G401.6 (cell line): ENCODE results near the gene OR6B1.

Source experiments
- FAIRE-seq: peaks from 2 replicates; lab custom pipeline; 2012; peaks lifted over from hg19 to GRCh38; lab: Jason Lieb, UNC

The OR6B1 gene

GRCh38 chr7:144000020-144000419 is at the start of gene OR6B1:
Gene OR6B1 (plus strand): TSS chr7:144000320. CDS start chr7:144003997, 3,677 bp downstream.
- no peak for FAIRE-seq

DNA sequence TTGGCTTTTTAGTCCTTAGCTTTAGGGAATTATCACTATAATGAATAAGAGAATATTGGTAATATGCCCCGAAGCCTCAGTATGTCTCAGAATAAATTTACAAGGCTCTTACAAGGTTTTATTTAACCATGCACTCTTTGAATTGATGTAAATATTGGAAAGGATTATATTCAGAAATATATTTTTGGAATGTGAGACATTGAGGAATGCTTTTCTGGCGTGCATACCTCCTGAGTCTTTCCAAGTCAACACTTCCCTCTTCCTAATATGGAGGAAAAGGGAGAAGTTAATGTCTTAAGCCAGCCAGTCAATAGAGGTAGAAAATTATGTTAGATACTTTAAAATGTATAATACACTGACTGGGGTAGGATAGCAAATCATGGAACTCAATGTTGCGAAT is 46.7 kb upstream of the OR6B1 start:
- no peak for FAIRE-seq

- no peak for FAIRE-seq
Observed at GRCh38 chr7:143954135-143954534, 46.0 kb upstream of the OR6B1 start.

DNA sequence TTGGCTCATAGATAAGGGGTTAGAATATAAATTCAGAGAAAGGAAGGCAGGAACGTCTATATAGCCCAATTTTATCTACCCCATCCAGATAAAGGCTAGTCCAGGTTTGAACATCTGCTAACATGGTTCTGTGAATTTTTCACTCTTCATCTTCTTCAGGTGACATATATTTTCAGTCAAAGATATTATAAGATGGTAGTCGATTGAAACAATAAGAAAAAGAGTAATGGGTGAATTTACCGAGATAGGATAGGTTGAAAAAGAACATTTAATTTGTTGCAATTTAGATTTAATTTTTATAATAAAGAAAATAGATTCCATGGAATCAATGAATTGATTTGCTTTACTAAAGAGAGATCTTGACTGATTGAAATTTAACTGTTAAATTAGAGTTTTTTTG is 45.6 kb upstream of the OR6B1 start, which contains the start of gene OR2F1:
Gene OR2F1 (plus strand): TSS at position 301 of the 400 bp plus-strand sequence. CDS start 5,127 bp downstream, outside the sequence.
- FAIRE-seq, result no peak

- FAIRE-seq, result no peak
Observed at GRCh38 chr7:143958781-143959180, 41.3 kb upstream of the OR6B1 start.

DNA sequence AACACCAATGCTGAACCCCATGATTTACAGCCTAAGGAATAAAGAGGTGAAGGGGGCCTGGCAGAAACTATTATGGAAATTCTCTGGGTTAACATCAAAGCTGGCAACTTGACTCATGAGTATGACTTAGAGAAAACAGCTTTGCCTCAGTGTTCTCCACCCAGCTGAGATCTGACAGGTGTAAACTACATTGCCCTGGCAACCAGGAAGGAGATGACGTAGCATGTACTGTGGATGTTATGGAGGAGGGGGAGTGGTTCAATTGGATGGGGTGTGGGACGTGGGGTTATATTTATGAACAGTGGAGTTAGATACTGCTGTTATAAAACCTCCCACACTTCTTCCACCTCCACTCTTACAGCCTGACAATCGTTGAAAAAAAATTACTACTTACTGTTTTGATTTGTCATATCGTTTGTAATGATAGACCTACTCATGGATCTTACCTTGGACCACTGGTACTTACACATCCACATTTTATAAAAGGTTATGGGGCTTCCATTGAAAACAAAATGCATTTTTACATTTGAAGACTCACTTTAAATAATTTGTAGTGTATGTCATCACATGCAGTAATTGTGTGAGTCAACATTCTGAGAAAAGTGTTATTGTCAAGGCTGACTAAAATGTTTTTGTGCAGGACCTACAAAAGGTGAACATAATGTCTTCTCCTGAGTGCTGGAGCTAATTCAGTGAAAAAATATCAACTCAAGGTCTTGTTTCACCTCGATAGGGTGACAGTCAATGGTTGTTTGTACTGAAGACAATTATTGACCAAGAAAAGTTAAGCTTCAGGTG is 39.1 kb upstream of the OR6B1 start:
- FAIRE-seq, result no peak

DNA sequence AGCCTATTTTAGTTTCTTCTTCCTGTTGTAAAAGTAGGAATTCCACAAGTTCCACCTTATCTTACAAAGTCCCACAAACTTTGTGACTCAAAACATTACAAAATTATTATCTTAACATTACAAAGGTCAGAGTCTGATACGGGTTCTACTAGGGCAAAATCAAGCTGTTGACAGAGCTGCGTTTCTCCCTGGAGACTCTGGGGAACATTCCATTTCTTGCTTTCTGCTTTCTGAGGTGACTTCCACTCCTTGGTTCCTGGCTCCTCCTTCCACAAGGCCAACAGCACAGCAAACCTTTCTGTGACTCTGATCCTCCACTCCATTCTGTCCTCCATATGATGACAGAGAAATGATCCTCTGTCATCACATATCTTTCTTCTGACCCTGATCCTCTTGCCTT is 34.8 kb upstream of the OR6B1 start:
- no peak for FAIRE-seq

- no peak for FAIRE-seq
Observed at GRCh38 chr7:143967398-143967797, 32.7 kb upstream of the OR6B1 start.

DNA sequence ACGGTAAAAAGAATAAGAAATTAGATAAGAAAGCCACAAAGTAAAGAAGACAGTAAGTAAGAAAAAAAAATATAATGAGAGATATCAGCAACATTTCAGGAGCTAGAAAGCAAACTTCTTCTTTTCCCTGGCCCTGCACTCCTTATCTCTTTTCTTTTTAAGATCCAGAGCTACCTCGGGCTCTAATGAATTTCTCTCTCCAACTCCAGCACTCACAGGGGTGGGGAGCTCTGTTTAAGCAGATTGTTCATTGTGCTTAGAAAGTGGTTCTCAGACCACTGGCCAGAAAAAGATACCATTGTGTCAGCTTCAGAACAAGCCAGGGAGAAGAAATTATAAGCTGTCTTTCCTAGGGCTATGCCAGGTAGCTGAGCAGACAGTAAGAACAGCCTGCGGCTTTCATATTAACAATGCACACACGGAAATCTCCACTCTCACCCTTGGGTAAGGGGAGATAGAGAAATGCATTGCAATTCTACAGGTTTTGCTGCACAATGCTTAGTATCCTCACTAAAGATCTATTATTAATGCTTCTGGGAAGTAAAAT is 26.2 kb upstream of the OR6B1 start:
- no peak for FAIRE-seq

- FAIRE-seq, result no peak
Observed at GRCh38 chr7:143974459-143974858, 25.7 kb upstream of the OR6B1 start.

GRCh38 chr7:143975617-143976016 is 24.5 kb upstream of the OR6B1 start:
- FAIRE-seq, result no peak

DNA sequence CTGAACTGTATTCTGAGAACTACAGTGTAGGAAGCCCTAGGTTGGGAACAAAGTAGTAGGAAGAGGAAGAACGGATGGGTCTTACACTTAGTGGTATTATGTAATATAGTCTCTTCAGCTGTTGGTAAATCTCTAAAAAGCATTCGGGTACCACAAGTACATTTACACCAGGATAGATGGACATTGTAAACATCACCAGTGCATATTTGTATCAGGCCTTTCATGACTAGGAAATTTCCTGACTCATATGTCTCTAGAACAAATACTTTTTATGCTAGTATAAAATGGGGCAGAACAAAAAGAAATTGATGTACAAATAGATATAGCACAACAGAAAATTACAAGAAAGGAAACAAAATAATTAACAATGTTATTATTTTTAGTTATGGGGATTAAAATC is 21.5 kb upstream of the OR6B1 start:
- no peak for FAIRE-seq

- no peak for FAIRE-seq
Observed at GRCh38 chr7:143979359-143979758, 20.8 kb upstream of the OR6B1 start.

GRCh38 chr7:143979998-143980397 is 20.1 kb upstream of the OR6B1 start:
- FAIRE-seq, result no peak

DNA sequence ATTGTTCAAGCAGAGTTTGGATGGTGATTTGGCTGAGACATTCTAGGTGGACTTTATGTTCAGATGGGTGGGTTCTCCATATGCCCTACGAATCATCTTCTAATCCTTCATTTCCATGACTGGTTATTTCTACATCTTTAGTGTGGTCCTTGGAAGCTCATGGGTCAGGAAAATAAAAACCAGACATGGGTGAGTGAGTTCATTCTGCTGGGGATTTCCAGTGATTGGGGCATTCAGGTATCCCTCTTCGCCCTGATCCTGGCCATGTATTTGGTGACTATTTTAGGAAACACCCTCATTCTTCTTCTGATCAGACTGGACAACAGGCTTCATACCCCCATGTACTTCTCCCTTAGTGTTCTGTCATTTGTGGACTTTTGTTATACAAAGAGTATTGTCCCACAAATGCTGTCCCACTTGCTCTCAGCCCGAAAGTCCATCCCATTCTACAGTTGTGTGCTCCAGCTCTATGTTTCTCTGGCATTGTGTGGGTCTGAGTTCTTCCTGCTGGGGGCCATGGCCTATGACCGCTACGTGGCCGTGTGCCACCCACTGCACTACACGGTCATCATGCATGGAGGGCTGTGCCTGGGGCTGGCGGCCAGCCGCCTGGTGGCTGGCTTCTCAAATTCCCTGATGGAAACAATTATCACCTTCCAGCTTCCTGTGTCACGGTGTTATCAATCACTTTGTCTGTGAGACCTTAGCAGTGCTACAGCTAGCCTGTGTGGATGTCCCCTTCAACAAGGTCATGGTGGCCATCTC is 19.2 kb upstream of the OR6B1 start:
- no peak for FAIRE-seq

DNA sequence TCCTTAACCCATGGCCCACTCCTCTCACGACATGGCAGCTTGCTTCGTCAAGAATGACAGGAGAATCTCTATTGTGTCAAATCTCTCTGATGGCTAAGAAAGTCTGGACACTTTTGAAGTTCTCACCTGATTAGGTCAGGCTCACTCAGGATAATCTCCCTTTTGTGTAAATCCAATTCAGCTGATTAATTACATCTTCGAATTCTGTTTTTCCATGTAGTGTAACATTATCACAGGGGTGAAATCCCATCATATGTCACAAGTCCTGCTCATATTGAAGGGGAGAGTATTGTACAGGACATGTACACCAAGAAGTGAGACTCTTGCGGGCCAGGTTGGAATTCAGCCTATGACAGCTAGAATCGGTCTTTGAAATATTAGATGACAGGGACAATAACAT is 16.2 kb upstream of the OR6B1 start:
- no peak for FAIRE-seq

GRCh38 chr7:143987513-143987912 is 12.6 kb upstream of the OR6B1 start:
- FAIRE-seq, result no peak

DNA sequence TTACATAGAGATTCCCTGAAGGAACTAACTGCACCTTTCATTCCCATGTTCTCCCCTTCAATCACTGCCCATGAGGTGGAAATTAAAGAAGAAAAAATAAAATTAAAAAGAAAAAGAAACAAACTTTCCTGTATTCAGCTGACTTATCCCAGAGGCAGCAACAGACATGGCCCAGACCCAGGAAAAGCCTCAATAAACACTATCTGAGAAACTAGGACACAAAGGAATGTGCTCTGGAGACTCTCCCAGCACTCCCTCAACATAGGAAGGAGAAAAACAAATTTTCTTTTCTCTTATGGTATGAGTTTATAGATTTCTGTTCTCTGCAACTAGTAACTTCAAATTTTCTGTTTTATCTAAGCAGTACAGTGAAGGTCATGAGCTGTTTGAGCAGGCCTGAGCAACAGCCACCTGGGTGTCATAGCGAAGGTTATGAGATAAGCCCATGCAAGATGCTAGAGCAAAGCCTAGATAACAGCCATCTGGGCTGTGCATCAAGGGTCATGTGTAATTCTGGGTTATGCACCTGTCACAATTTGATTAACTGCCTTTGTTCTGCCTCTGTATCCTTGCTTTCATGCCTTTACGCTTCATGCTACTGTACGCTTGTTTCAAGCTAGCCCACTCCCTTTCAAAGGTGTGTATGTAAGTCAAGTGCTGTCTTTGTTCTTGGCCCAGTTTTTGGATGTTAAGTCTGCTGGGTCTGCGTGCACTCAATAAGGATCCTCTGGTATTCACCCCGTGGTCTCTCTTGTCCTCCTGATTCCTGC is 11.0 kb upstream of the OR6B1 start:
- no peak for FAIRE-seq

GRCh38 chr7:143992670-143993069 is 7.5 kb upstream of the OR6B1 start:
- FAIRE-seq, result no peak

DNA sequence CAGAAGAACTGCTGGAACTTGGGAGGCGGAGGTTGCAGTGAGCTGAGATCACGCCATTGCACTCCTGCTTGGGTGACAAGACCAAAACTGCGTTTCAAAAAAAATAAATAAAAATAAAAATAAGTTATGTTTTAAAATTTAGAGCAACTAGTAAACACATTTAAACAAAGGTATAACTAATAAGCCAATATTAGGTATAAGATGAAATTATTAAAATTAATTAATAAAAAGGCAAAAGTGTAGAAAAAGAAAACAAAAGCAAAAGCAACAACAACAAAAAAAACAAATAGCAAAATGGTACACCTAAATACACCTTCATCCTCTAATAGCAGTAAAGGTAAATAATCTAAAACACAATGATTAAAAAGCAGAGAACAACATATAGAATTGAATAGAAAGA is 6.2 kb upstream of the OR6B1 start:
- FAIRE-seq, result no peak

DNA sequence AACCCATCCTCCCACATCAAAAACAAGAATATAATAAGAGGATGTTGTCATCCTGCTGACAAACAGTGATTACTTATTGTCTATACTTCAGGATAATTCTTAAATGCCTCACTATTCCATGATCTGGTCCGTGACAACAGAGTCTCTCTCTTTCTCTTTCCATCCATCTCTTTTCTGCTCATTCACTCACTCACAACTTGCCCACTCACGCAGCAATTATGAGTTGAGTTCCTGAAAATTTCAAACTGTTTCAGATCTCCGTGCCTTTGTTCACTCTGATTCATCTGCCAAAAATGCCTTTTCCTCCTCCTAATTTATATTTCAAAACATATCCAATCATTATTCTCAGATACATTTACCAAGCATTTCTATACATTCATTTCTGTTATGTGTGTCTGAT is 1.4 kb downstream of the OR6B1 start:
- no peak for FAIRE-seq

GRCh38 chr7:144004703-144005102 is 4.6 kb downstream of the OR6B1 start:
- FAIRE-seq, result no peak
